GM18870 (cell line): Measurements from ENCODE around the gene RPTOR.
"Not testable (repeated sequence)": the region's sequence is repeated elsewhere in the genome, so short reads cannot be mapped to it uniquely, and the experiment has no call there.

Experiments used
- ATAC-seq: cut with Tn5 transposase; IDR thresholded peaks from one replicate; pipeline ENCODE4 v1.9.1; 2021; ENCODE audit warnings: moderate library complexity; ENCODE audit not compliant: unreplicated experiment

RPTOR gene

DNA sequence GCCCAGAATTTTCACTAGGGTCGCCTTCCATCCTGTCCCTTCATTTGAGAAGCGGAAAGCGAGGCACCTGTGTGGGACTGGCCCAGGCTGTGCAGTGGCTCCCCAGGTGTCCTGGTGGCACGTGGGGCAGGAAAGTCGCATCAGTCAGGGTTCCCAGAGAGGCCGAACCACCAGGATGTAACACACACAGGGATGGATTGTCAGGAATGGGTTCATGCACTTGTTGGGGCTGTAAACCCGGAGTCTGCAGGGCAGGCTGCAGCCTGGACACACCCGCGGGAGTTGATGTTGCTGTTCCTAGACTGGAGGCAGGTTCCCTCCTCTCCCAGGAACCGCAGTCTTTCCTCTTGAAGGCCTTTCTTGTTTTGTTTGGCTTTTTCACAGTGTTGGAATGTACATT is 30.7 kb upstream of the RPTOR start:
- ATAC-seq: no peak

DNA sequence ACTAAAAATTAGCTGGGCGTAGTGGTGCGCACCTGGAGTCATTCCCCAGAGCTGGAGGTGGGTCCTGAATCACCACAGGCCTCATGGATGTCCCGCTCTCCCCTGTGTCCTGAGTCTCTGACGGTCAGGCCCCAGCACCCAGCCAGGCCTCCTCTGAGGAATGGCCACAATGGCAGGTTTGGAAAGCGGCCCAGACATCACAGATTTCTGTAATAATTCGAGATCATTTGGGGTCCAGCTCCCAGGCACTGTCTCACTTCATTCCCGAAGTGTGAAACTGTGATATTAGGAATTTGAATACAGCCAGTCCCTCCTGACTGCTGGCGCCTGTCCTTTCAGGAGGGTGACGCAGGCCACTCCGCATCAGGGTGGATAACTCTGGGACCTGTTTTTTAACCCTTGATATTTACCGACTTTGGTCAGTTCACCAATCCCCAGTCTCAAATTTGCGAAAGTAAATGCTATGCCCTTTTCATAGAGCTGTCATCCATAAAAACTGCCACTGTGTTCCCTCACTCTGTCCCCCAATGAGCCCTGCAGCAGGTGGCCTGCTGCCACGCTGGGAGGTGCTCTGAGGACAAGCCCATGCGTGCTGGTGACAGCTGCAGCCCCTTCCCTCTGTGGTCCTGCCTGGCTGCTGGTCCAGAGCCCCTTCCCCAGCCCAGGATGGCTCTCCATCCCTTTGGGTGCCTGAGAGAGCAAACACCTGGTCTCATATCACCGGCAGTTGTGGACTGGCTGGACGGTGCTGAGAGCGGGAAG is 28.3 kb upstream of the RPTOR start:
- no peak for ATAC-seq

DNA sequence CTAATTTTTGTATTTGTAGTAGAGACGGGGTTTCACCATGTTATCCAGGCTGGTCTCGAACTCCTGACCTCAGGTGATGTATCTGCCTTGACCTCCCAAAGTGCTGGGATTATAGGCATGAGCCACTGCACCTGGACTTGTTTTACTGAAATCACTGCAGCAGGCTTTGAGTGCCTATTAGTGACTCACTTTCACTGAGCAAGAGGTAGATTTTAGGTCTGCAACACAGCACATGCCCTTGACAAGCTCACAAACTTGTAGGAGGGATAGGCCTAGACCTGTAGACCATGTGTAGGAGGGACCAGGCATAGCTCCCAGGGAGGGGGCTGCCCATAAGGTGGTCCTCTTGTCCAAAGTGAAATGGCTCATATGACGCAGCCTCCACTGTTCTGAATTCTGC is 27.0 kb upstream of the RPTOR start:
- ATAC-seq: no peak

DNA sequence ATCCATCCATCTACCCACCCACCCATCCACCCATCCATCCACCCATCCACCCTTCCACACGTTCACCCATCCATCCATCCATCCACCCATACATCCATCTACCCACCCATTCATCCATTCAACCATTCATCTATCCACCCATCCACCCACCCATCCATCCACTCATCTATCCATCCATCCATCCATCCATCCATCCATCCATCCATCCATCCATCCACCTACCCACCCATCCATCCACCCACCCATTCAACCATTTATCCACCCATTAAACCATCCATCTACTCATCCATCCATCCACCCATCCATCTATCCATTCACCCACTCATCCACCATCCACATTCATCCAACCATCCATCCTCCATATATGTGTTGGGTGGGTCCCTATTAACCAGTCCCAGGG is 26.2 kb upstream of the RPTOR start:
- no peak for ATAC-seq

DNA sequence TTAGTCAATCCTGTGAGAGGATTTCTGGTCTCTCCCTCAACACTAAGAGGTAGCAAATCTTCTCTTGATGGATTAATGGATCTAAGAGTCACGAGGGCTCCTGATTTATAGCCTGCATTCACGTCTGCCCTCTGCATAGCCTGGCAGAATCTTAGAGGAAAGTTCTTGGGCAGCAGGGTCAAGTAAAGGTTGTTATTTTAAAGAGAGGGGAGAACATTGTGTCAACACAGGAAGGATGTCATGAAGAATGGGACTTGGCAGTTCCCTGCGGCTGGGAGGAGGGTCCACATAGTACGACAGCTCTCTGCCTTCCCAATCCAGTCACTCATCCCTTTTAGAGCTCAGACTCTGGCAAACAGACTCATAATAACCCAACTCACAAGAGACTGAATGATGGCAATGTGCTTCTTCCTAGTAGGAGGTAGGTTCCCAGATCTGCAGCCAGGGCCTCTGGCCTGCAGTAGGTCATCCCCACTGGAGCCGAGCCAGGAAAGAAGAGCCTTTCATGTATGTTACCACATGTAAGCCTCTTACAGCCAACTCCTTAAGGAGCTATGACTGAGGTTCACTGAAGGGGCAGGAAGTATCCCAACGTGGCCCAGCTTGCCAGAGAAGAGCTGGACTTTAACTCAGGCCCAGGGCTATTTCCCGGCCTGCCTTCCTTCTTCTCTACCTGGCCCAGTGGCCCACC is 25.4 kb upstream of the RPTOR start:
- no peak for ATAC-seq

DNA sequence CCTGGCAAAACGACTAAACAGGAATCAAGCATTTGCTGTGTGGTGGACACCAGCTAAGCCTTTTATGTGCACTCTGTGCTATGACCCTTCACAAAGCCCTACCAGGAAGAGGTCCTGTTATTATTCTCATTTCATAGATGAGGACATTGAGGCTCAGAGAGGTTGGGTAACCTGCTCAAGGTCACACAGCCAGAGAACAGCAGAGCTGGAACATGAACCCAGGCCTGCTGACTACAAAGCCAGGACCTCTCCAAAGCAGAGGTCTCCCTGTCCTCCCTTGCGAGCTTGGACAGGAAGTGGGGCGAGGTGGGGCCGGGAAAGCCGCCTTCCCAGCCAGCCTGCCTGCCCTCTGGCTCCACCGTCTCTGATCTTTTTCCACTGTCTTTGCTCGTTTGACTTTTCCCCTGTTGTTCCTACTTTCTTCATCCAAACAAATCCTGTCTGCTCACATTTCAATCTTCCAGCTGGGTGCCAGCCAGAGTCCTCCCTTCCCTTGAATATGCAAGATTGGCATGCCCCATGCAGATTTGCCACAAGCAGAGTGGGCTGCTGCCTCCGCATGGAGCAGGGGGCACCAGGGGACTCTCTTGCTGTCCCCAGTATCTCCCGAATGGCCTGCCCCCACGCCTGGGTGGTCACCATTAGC is 23.7 kb upstream of the RPTOR start:
- no peak for ATAC-seq

DNA sequence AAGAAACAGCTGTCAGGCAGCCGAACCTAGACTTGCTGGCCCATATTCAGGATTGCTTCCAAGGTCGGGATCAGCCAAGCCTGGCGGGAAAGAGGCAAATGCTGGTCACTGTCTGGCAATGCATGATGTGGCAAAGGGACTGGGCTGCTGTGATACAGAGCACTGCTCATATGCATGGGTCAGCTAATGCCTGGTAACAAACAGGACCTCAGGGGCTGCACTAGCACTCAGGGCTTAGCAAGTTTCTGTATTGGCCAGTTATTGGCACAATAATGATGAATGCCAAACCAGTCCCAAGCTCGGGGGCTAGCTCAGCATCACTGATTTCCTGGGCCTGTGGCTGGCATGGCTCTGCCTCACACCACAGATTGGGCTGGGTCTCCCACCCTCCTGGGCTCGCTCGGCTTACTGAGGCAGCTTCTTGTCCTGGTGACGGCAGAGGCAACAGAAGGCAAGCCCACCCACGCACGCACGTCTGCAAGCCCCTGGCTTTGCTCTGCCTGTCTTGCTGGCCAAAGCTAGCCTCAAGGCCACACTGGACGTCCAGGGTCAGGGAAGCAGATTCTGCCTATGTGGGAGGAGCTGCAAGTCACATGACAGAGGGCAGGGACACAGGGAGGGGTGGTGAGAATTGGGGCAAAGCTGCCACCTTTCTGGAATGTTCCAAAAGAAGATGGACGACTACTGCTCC is 21.4 kb upstream of the RPTOR start:
- no peak for ATAC-seq

DNA sequence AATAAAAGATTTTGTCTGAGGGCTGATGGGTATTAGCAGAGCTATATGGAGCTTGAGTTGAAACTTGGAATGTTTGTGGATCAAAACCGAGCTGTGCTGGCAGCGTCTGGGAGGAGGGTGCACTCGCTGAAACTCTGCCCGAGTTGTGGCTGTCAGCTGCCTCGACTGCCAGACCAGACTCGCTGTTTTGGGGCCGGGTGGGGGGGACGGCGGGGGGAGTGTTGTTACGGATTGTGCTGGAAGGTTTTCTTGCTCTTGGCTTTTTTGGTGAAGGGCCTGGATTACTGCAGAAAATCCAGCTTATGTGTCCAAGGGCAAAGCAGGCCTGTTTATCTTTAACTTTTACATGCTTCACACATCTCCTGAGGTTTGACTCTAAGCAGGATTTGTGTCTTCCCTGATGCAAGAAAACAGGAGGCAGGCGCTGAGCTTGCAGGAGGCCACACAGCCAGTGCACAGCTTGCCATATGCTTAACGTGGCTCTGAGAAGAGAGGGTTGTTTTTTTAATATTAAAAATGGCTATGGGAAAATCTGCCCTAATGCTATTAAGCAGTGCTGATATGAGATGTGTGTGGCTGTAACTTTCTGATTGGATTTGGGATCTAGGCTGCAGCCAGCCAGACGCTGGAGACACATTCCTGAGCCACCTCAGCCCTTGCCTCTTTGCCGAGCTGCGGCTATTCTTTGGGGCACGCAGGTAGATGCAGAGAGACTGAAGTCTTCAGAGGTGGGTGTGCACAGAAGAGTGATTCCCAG is 20.5 kb upstream of the RPTOR start:
- ATAC-seq: no peak

DNA sequence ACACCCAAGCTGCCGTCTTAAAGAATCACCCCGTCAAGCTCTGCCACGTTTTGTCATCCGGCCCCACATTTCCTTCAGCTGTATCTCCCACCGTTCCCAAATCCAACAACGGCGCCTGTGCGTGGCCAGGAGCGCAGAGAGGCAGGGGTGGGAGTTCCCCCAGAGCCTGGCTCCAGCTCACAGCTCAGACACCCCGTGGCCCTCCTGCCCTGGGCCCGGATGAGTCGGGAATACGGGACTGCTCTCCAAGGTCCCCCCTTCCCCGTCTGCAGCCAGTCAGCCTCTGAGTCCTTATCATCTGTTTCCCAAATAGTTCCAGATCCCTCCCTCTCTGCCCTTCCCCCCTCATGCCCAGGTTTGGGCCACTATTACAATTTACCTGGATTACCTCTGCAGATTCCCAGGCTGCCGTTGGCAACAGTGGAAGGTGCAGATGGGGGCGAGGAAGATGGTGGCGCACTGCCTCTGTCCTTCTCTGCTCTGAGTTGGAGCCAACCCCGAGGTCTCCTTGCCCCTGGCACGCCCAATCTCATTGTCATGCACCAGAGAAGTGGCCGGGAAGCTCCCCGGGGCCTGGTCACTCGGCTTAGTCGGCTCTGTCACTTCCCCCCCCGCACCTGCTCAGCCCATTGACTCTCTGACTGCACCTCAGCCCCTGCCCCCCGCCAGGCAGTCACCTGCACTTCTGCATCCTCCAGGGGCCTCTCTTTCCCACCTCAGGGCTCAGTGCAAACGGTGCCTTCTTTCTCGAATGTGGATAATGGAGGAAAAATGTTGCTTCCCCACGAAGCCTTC is 18.3 kb upstream of the RPTOR start:
- ATAC-seq: no peak

DNA sequence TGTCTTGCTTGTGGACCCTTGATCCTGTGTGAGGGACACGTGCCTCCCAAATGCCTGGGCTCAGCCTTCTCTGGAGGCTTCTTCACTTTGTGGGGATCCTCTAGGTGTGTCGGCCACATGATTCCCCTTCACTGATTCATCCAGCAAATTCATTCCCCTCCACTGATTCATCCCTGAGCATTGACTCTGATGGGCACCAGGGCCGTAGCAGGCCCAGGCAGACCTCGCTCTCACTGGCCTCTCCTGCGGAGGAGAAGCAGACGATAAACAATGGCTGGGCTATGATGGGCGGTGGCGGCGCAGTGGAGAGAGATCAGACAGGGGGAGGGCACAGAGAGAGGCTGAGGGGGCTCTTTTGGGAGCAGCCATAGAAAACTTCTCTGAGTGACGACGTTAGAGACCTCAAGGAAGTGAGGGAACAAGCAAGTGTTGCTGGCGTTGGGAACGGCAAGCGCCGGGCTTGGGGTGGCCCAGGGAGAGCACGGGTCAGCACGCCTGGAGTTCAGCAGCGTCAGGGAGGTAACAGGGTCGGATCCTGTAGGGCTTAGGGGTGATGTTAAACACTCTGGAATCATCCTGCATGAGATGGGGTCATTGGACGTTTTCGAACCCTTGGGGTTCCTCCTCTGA is 17.5 kb upstream of the RPTOR start:
- no peak for ATAC-seq

DNA sequence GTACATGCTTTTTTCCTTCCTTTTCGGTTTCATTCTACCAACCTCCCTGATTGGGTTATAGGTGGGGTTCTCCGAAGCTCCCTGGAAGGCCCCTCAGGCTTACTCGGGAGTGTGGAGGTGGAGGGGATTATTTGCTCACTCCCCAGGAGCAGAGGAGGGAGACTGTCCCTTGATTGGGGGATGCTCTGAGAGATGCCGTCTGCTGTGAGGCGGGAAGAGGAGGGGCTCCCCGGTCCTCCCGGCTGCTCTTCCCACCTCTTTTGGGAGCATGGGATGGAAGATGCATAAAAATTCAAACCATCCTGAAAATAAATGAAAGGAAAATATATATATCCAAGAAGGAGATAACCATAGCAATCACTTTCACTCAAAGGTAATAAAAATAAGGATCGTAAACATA is 16.1 kb upstream of the RPTOR start:
- ATAC-seq: no peak

DNA sequence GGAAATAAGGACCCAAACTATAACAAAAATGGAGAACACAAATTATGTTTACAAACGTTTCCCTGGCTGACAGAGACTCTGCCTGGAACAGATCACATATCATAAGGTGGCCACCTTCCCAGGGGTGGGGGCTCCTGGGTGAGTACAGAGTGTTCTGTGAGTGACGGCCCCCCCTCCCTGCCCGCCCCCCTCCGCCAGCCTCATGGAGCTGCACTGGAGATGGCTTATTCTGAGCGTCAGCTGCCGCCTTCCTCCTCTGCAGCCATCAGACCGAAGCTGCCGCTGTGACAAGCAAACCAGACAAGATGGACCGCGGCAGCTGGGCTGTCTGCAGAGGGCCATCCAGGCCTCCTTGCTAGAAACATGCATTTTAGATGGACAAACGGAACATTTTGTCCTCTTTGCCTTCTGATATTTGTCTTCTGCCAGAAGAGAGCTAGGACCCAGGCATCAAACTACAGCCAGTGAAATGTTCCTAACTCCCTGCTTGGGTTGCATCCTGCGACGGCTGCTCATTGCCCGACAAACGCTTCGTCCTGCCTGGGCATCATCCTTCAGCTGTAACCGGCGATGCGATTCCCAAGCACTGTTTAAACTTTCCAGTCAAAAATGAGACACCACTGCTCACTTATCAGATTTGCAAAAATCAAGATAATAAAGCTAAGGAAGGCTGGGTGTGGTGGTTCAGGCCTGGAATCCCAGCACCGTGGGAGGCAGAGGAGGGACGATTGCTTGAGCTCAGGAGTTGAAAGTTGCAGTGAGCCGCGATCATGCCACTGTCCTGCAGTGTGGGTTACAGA is 15.3 kb upstream of the RPTOR start:
- no peak for ATAC-seq

DNA sequence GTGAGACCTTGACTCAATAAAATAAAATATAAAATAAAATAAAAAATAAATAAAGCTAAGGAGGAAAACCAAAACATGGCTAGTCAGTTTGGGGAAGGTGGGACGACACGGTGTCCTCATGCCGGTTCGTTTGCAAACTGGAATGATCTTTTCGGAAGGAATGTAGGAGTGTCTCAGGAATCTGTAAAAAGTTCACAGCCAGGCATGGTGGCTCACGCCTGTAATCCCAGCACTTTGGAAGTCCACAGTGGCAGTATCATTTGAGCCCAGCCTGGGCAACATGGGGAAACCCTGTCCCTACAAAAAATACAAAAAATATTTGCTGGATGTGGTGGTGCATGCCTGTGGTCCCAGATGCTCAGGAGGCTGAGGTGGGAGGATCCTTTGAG is 14.7 kb upstream of the RPTOR start:
- ATAC-seq: no peak

DNA sequence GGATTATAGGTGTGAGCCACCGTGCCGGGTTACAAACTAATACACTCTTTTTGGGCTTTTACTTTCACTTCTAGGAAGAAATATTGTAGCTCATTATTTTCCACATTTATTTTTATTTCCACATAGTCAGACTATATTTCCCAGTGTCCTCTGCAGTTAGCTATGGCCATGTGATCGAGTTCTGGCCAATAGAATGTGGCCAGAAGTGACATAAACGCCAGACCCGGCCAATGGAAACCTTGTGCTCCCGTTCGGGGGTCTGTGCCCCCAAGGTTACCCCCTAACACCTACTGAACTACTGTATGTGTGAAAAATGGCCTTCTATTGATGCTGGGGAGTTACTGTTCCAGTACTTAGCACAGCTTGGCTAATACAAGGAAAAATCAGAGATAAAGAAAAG is 13.2 kb upstream of the RPTOR start:
- ATAC-seq: no peak

DNA sequence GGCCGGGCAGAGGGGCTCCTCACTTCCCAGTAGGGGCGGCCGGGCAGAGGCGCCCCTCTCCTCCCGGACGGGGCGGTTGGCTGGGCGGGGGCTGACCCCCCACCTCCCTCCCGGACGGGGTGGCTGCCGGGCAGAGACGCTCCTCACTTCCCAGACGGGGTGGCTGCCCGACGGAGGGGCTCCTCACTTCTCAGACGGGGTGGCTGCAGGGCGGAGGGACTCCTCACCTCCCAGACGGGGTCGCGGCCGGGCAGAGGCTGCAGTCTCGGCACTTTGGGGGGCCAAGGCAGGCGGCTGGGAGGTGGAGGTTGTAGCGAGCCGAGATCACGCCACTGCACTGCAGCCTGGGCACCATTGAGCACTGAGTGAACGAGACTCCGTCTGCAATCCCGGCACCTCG is 7.3 kb upstream of the RPTOR start:
- ATAC-seq: not testable (repeated sequence)

DNA sequence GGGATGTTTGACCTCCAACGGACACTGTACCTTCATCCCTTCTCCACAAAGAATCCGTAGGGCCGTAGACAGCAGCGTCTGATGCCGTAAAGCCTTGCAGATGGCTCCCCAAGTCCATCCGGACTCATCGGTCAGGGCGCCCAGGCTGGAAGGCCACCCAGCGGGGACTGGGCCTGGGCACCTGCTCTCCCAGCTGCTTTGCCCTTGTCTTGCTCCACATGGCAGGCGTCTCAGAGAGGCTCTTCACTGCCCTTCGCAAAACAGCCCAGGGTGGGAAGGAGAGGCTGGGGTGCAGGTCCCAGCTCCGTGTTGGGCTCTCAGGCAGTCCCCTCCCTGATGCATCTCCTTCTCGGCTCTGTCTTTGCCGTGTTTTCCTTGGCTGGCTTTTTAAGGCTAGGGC is 6.2 kb upstream of the RPTOR start:
- no peak for ATAC-seq

DNA sequence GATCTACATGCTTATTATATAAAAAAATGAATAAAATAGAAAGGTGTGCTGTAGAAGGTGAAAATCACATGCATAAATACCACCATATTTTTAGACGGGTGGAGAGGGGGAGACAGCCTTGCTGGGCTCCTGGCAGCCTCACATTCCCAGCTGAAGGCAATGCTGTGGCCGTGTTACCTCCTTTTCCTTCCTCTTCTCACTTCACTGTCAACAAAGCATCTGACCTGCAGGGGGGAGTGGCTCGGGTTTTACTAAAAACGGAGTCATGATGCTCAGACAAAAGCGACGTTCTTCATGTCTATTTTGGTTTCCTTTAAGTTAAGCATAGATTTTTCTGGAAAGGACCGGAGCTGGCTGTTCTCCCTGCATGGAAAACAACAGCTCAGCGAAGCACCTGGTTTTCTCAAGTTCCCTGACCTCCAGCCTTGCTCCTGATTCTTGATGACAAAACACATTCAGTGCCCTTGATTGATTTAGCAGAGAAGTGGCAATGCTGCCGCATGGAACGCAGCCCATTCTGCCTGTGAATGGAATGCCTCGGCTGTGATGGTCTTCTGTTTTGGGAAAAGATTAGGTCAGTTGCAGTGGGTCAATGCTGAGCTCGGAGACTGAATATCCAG is 5.5 kb upstream of the RPTOR start:
- ATAC-seq: no peak

DNA sequence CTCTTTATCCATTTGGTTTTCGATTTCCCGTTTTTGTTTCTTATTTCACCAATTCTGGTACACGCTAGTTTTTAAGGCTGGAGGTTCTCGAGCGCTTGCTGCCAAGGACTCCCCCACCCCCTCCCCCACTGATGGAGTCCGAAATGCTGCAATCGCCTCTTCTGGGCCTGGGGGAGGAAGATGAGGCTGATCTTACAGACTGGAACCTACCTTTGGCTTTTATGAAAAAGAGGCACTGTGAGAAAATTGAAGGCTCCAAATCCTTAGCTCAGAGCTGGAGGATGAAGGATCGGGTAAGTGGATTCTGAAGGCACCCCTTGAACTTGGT is 825 bp downstream of the RPTOR start:
- no peak for ATAC-seq

DNA sequence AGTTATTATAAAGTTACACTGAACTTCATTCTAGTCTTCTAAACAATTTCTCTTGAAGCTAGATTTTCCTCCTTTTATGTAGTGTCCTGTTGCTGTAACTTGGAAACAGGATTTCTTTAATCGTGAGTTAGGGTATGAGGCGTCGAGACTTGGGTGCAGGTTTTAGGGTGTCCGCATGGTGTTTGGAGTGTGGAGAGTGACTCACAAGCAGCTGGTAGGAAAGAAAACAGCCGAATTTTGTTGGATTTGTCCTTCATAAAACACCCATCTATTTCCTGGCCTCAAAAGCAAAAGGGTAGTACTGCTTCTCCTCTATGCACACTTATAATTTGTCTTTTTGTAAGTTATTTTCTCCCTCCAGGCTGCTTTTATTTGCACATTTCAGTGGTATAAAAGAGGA is 1.6 kb downstream of the RPTOR start:
- no peak for ATAC-seq
